Measurements from ENCODE around the gene GPR137.
"Not testable (repeated sequence)": the region's sequence is repeated elsewhere in the genome, so short reads cannot be mapped to it uniquely, and the experiment has no call there.

Gene GPR137

GRCh38 chr11:64284962-64285884 lies at the start of gene GPR137:
GPR137 (plus strand) TSS chr11:64285848; CDS start chr11:64286525, 677 bp downstream.
- DNase-seq: peak; percentile 99

- DNase-seq: no peak
Measured at GRCh38 chr11:64237484-64237951, 48.1 kb upstream of the GPR137 start.

- DNase-seq: no peak
Measured at GRCh38 chr11:64238076-64238475, 47.6 kb upstream of the GPR137 start.

GRCh38 chr11:64238999-64239398 lies 46.6 kb upstream of the GPR137 start:
- DNase-seq: no peak

GRCh38 chr11:64239662-64240434 lies 45.8 kb upstream of the GPR137 start:
- DNase-seq: no peak

GRCh38 chr11:64240435-64241240 lies 45.0 kb upstream of the GPR137 start, which contains the start of gene FKBP2:
FKBP2 (plus strand) TSS chr11:64241095; CDS start chr11:64242388, 1,293 bp downstream.
- DNase-seq: peak; percentile 97

- DNase-seq: no peak
Measured at GRCh38 chr11:64241241-64241490, 44.5 kb upstream of the GPR137 start.

- DNase-seq: peak; percentile 100
Measured at GRCh38 chr11:64241491-64242374, 43.9 kb upstream of the GPR137 start.

GRCh38 chr11:64243236-64243854 lies 42.3 kb upstream of the GPR137 start:
- no peak for DNase-seq

- no peak for DNase-seq
Measured at GRCh38 chr11:64244107-64244506, 41.5 kb upstream of the GPR137 start.

GRCh38 chr11:64244966-64245365 lies 40.7 kb upstream of the GPR137 start:
- DNase-seq: no peak

GRCh38 chr11:64245401-64245796 lies 40.2 kb upstream of the GPR137 start:
- DNase-seq: no peak

GRCh38 chr11:64245797-64246620 lies 39.6 kb upstream of the GPR137 start:
- DNase-seq: peak; percentile 72

- DNase-seq: not testable (repeated sequence)
Measured at GRCh38 chr11:64246621-64246870, 39.1 kb upstream of the GPR137 start.

- peak; percentile 77 for DNase-seq
Measured at GRCh38 chr11:64246871-64247728, 38.5 kb upstream of the GPR137 start, which contains the start of gene PPP1R14B. PPP1R14B (minus strand) TSS chr11:64246943; CDS start chr11:64246673, 270 bp downstream.

GRCh38 chr11:64247729-64248531 lies 37.7 kb upstream of the GPR137 start:
- no peak for DNase-seq

GRCh38 chr11:64248578-64248977 lies 37.1 kb upstream of the GPR137 start:
- no peak for DNase-seq

GRCh38 chr11:64249038-64249437 lies 36.6 kb upstream of the GPR137 start:
- DNase-seq: no peak
